Measurements from ENCODE around the gene VIL1. TPM values are rescaled to one million over a fixed set of nuclear protein-coding genes. Genes with fewer than 3 reads are reported as not detected.

The VIL1 gene
- polyA plus RNA-seq, 1 donor (not counting 4 experiments of a cell fraction or from before 2014, with no cell fraction given) = not detected

- no peaks in the 10 kb centered on the region for H3K79me2 ChIP-seq (ENCODE audit: control insufficient read depth, insufficient read depth, low read length)
- no peak for TF ChIP-seq EZH2 (IDR thresholded peaks at IDR 0.05; ENCODE audit: low read length)
- no peak for TF ChIP-seq CTCF (optimal IDR thresholded peaks at IDR 0.05 in 1 of 3, IDR thresholded peaks at IDR 0.05 in 1 of 3, conservative IDR thresholded peaks at IDR 0.05 in 1 of 3; ENCODE audit: extremely low read depth in 1 of 3, insufficient read depth in 2 of 3, low read length in 3 of 3)
- DNase-seq (ENCODE audit: low read depth, low spot score) = no peak
- no peaks in the 10 kb centered on the region for H3K4me1 ChIP-seq (ENCODE audit: control insufficient read depth, extremely low read depth, insufficient read depth, low read length)
- no peak overlapping the region for H2AFZ ChIP-seq (ENCODE audit: control insufficient read depth, low read length)
- no peaks in the 10 kb centered on the region for H3K9me1 ChIP-seq (ENCODE audit: control insufficient read depth, extremely low read depth, insufficient read depth, low read length)
- no peak overlapping the region for H3K9ac ChIP-seq (ENCODE audit: control insufficient read depth, extremely low read depth, insufficient read depth, low read length)
- peaks cover 0 to 2% of the 10 kb centered on the region in 2 experiments for H3K36me3 ChIP-seq (ENCODE audit: control insufficient read depth in 2 of 2, extremely low read depth in 1 of 2, insufficient read depth in 2 of 2, low read length in 2 of 2)
- H3K27me3 ChIP-seq (ENCODE audit: control insufficient read depth, extremely low read depth, insufficient read depth, low read length) = no peaks in the 10 kb centered on the region
- H3K4me2 ChIP-seq (ENCODE audit: control insufficient read depth, extremely low read depth, insufficient read depth, low read depth, low read length) = no peak overlapping the region
- dilution Hi-C loops (cut with MboI; ENCODE audit: extremely low pct_ligation_motif_present, low sequenced_read_pairs) = no loop called here
- H3K9me3 ChIP-seq (ENCODE audit: control insufficient read depth, low read depth, low read length) = no peaks in the 10 kb centered on the region
- no peaks in the 10 kb centered on the region for H4K20me1 ChIP-seq (ENCODE audit: control insufficient read depth, extremely low read depth, insufficient read depth, low read length)
- H3K4me3 ChIP-seq (ENCODE audit: control insufficient read depth in 2 of 3, extremely low read depth in 1 of 3, insufficient read depth in 2 of 3, low read depth in 1 of 3, low read length in 3 of 3) = no peak overlapping the region
- H3K27ac ChIP-seq (ENCODE audit: control insufficient read depth, insufficient read depth, low read length) = no peak overlapping the region
- no peak for FAIRE-seq
These were observed 37.9 kb downstream of the VIL1 start for GRCh38 chr2:218456849-218457248.

- dilution Hi-C loops (cut with MboI; ENCODE audit: extremely low pct_ligation_motif_present, low sequenced_read_pairs) = no loop called here
- H3K79me2 ChIP-seq (ENCODE audit: control insufficient read depth, insufficient read depth, low read length) = no peaks in the 10 kb centered on the region
- no peak overlapping the region for H3K9ac ChIP-seq (ENCODE audit: control insufficient read depth, extremely low read depth, insufficient read depth, low read length)
- no peaks in the 10 kb centered on the region for H3K27me3 ChIP-seq (ENCODE audit: control insufficient read depth, extremely low read depth, insufficient read depth, low read length)
- H4K20me1 ChIP-seq (ENCODE audit: control insufficient read depth, extremely low read depth, insufficient read depth, low read length) = no peaks in the 10 kb centered on the region
- no peak overlapping the region for H3K27ac ChIP-seq (ENCODE audit: control insufficient read depth, insufficient read depth, low read length)
- no peak for FAIRE-seq
- TF ChIP-seq CTCF (optimal IDR thresholded peaks at IDR 0.05 in 1 of 3, IDR thresholded peaks at IDR 0.05 in 1 of 3, conservative IDR thresholded peaks at IDR 0.05 in 1 of 3; ENCODE audit: extremely low read depth in 1 of 3, insufficient read depth in 2 of 3, low read length in 3 of 3) (no peak), EZH2 (IDR thresholded peaks at IDR 0.05; ENCODE audit: low read length) (no peak)
- no peak overlapping the region for H3K4me2 ChIP-seq (ENCODE audit: control insufficient read depth, extremely low read depth, insufficient read depth, low read depth, low read length)
- no peaks in the 10 kb centered on the region for H3K4me1 ChIP-seq (ENCODE audit: control insufficient read depth, extremely low read depth, insufficient read depth, low read length)
- no peak overlapping the region for H2AFZ ChIP-seq (ENCODE audit: control insufficient read depth, low read length)
- no peaks in the 10 kb centered on the region for H3K9me3 ChIP-seq (ENCODE audit: control insufficient read depth, low read depth, low read length)
- DNase-seq (ENCODE audit: low read depth, low spot score) = no peak
- H3K4me3 ChIP-seq (ENCODE audit: control insufficient read depth in 2 of 3, extremely low read depth in 1 of 3, insufficient read depth in 2 of 3, low read depth in 1 of 3, low read length in 3 of 3) = no peak overlapping the region
- peaks cover 0 to 2% of the 10 kb centered on the region in 2 experiments for H3K36me3 ChIP-seq (ENCODE audit: control insufficient read depth in 2 of 2, extremely low read depth in 1 of 2, insufficient read depth in 2 of 2, low read length in 2 of 2)
- no peaks in the 10 kb centered on the region for H3K9me1 ChIP-seq (ENCODE audit: control insufficient read depth, extremely low read depth, insufficient read depth, low read length)
These were observed 39.7 kb downstream of the VIL1 start for GRCh38 chr2:218458598-218458997.
